BLaER1 treated with 17β-estradiol and CSF1 and Interleukin-3, amounts not matched to agents 10 nM and 100 nM (cell line): ENCODE measurements around the gene AMPD3.

Experiments used
- H3K27ac ChIP-seq, 11 experiments: shearing (Covaris generic); formaldehyde crosslinking; 2 replicates each; pipeline ENCODE4 v1.8.1; 2022
- H3K27me3 ChIP-seq, 11 experiments: shearing (Covaris generic); formaldehyde crosslinking; 2 replicates each; pipeline ENCODE4 v1.8.1; 2022
- H3K36me3 ChIP-seq, 11 experiments: shearing (Covaris generic); formaldehyde crosslinking; 2 replicates each; pipeline ENCODE4 v1.8.1; 2022
- H3K4me1 ChIP-seq, 10 experiments: shearing (Covaris generic); formaldehyde crosslinking; 2 replicates each; pipeline ENCODE4 v1.8.1; 2022
- H3K4me2 ChIP-seq, 11 experiments: shearing (Covaris generic); formaldehyde crosslinking; 2 replicates each; pipeline ENCODE4 v1.8.1; 2022
- H3K4me3 ChIP-seq, 10 experiments: shearing (Covaris generic); formaldehyde crosslinking; 2 replicates each; pipeline ENCODE4 v1.8.1; 2022
- H3K9ac ChIP-seq, 11 experiments: shearing (Covaris generic); formaldehyde crosslinking; 2 replicates each; pipeline ENCODE4 v1.8.1; 2022
- H3K9me3 ChIP-seq, 11 experiments: shearing (Covaris generic); formaldehyde crosslinking; replicated peaks in 1 of 11; 2 replicates each; pipeline ENCODE4 v1.8.1; 2022
- H4K20me1 ChIP-seq, 11 experiments: shearing (Covaris generic); formaldehyde crosslinking; 2 replicates each; pipeline ENCODE4 v1.8.1; 2022
- Cebpa-rat ChIP-seq, 11 experiments: shearing (Covaris generic); IDR thresholded peaks; 2 replicates each; pipeline ENCODE4 v1.8.1; 2022

AMPD3 gene

DNA sequence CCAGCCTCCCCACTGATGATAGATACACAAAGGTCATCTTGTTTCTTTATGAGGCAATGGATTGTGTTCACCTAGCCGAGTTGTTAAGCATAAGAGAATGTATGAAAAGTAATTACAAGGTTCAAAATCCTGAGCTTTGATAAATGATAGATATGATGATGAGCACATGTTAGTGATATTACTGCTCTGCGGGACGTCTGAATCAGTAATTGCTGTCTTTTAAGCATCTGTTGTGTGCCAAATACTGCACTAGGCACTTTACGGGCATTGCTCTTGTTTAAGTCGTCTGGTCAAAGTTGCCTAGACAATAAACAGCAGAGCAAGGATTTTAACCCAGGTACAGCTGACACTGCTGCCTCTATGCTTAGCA lies 86.5 kb downstream of the AMPD3 start:
- H3K9me3 ChIP-seq = peaks cover 22 to 32% (median 26%) of the 10 kb centered on the region in 11 experiments
- H3K4me1 ChIP-seq = peaks cover 15 to 46% (median 22%) of the 10 kb centered on the region in 10 experiments
- TF ChIP-seq Cebpa-rat (IDR thresholded peaks at IDR 0.05) = no peak
- no peaks in the 10 kb centered on the region for H3K27me3 ChIP-seq
- peaks cover 0 to 10% (median 0%) of the 10 kb centered on the region in 11 experiments; a peak in 4 of 22 replicates for H3K36me3 ChIP-seq
- H3K4me2 ChIP-seq = peak overlapping the region; percentile 65 to 94 (median 89)
- no peaks in the 10 kb centered on the region for H4K20me1 ChIP-seq
- H3K27ac ChIP-seq = peak overlapping the region in 9 of 11 experiments; percentile 84 to 91 (median 87); a peak in 12 of 22 replicates
- H3K4me3 ChIP-seq = peak overlapping the region in 7 of 10 experiments; percentile 74 to 93 (median 89); a peak in 6 of 20 replicates
- H3K9ac ChIP-seq = peak overlapping the region in 5 of 11 experiments; percentile 88 to 95 (median 91); a peak in 3 of 22 replicates

DNA sequence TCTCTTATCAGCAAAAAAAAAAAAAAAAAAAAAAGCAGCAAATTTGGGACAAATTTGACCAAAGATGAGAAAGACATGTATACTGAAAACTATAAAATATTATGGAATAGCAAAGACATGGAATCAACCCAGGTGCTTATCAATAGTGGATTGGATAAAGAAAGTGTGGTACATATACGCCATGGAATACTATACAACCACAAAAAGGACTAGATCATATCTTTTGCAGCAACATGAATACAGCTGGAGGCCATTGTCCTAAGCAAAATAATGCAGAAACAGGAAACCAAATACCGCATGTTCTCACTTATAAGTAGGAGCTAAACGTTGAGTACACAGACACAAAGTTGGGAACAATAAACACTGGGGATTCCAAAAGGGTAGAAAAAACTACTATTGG lies 87.7 kb downstream of the AMPD3 start:
- no peak overlapping the region for H3K4me2 ChIP-seq
- TF ChIP-seq Cebpa-rat (IDR thresholded peaks at IDR 0.05) = no peak
- peaks cover 15 to 41% (median 22%) of the 10 kb centered on the region in 10 experiments for H3K4me1 ChIP-seq
- no peaks in the 10 kb centered on the region for H3K27me3 ChIP-seq
- H3K27ac ChIP-seq = no peak overlapping the region
- H3K4me3 ChIP-seq = no peak overlapping the region
- H4K20me1 ChIP-seq = no peaks in the 10 kb centered on the region
- H3K9me3 ChIP-seq = peaks cover 22 to 32% (median 26%) of the 10 kb centered on the region in 11 experiments
- no peak overlapping the region for H3K9ac ChIP-seq
- peaks cover 0 to 10% (median 0%) of the 10 kb centered on the region in 11 experiments; a peak in 4 of 22 replicates for H3K36me3 ChIP-seq

DNA sequence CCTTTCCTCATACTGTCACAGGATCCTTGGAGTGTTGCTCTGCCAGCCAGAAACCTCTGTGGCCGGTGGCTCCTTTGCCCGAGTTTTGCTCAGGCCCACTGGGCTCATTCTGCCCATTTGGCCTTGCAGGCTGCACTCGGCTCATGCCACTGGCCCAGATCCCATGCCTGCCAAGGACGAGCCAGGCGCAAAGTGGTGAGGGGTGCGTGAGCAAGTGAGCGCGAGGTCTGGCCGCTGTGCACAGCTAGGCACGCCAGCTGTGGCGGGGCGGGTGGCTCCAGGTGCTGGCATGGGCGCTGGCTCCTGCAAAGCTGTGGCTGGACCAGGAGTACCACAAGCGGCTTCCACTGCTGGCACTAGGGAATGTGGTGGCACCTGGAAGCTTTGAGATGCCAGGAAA lies 88.7 kb downstream of the AMPD3 start:
- peaks cover 0 to 10% (median 0%) of the 10 kb centered on the region in 11 experiments; a peak in 4 of 22 replicates for H3K36me3 ChIP-seq
- no peak overlapping the region for H3K9ac ChIP-seq
- H3K27ac ChIP-seq = peak overlapping the region in 2 of 11 experiments; percentile 66 to 69; a peak in 2 of 22 replicates
- H3K27me3 ChIP-seq = no peaks in the 10 kb centered on the region
- no peaks in the 10 kb centered on the region for H4K20me1 ChIP-seq
- H3K9me3 ChIP-seq = peaks cover 22 to 32% (median 26%) of the 10 kb centered on the region in 11 experiments
- no peak for TF ChIP-seq Cebpa-rat (IDR thresholded peaks at IDR 0.05)
- H3K4me1 ChIP-seq = peaks cover 15 to 33% (median 21%) of the 10 kb centered on the region in 10 experiments
- H3K4me3 ChIP-seq = peak overlapping the region in 2 of 10 experiments; percentile 28 to 33; a peak in 2 of 20 replicates
- H3K4me2 ChIP-seq = no peak overlapping the region

DNA sequence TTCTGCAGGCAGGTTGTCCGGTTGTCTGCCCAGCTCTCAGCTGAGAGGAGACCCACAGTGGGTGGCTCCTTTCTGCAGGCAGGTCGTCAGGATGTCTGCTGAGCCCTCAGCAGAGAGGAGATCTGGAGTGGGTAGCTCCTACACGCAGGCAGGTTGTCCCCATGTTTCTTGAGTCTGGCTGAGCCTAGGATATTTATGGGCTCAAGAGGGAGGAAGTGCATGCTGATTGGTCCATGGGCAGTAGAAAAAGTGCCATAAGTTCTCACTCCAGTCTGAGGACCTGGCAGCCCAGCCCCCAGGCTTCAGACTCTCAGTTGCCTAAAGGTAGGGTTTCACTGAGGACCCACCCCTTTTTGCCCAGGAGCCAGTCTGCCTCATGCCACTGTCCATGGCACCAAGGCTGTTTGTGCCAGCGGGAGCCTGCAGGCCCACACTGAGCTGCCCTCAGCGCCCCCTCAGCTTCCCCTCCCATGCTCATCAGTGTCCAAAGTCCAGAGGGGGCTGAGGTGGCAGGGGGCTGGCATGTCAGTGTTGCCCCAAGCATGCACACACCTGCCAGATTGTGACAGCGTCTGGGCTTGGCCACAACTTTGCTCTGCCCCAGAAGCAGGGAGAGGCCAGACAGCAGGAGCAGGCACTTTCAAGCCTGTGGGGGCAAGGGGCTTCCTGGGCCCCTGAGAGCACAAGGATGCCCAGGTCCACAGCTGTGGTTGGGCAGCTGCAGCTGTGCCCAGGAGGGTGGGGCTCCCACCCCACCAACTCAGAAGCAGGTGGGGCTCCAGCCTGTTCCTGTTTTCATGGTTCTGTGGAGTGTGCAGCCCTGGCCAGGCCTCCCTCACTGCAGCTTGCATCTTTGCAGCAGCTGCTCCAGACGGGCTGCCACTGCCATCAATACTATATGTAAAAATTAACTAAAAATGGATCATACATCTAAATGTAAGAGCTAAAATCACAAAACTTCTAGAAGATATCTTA lies 89.7 kb downstream of the AMPD3 start:
- Histone ChIP-seq H3K27ac (peak overlapping the region in 8 of 11 experiments; percentile 11 to 69 (median 52); a peak in 11 of 22 replicates), H3K9me3 (peaks cover 22 to 32% (median 26%) of the 10 kb centered on the region in 11 experiments), H3K9ac (no peak overlapping the region), H3K27me3 (no peaks in the 10 kb centered on the region), H3K4me3 (peak overlapping the region in 3 of 10 experiments; percentile 8 to 20 (median 15); a peak in 3 of 20 replicates), H3K4me2 (peak overlapping the region; percentile 27 to 61 (median 47); a peak in 20 of 22 replicates), H3K36me3 (peaks cover 0 to 10% (median 0%) of the 10 kb centered on the region in 11 experiments; a peak in 4 of 22 replicates), H4K20me1 (no peaks in the 10 kb centered on the region), H3K4me1 (peaks cover 12 to 25% (median 18%) of the 10 kb centered on the region in 10 experiments)
- no peak for TF ChIP-seq Cebpa-rat (IDR thresholded peaks at IDR 0.05)

DNA sequence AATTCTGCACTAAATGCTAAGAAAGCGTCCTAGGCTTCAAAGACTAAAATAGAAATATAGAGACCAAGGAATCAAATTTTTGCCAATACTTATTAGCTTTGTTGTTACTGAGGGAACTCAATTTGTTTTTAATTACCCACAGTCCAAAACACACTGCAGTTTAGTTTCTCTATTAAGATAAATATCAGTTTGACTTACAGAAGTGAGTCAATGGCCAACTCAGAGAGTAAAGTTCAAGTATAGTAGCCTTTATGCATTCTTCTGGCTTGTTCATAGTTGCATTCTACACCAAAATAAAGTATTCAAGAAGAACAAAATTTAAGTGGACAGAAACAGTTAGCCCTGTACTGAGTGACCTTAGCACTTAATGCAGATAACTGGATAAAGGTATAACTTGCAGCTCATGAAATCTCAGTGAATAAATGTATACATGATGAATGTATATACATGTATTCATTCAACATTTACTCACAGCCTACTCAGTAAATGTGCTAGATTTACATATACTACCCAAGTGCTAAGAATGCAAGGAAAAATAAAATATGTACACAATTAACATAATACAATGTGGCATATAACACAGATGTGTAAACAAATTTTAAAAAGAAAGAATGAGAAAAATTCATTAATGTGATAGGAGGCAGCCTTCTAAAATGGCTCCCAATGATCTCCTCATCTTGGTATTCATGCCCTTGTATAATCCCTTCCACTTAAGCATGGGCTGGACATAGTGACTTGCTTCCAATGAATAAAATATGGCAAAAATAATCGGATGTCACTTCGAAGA lies 95.6 kb downstream of the AMPD3 start:
- Histone ChIP-seq H3K9me3 (peaks cover 0 to 16% (median 6%) of the 10 kb centered on the region in 11 experiments; a peak in 13 of 22 replicates), H3K36me3 (no peaks in the 10 kb centered on the region), H4K20me1 (no peaks in the 10 kb centered on the region), H3K4me3 (no peak overlapping the region), H3K27me3 (no peaks in the 10 kb centered on the region), H3K27ac (no peak overlapping the region), H3K9ac (no peak overlapping the region), H3K4me2 (no peak overlapping the region), H3K4me1 (peaks cover 0 to 2% (median 0%) of the 10 kb centered on the region in 10 experiments; a peak in 3 of 20 replicates)
- TF ChIP-seq Cebpa-rat (IDR thresholded peaks at IDR 0.05) = no peak

DNA sequence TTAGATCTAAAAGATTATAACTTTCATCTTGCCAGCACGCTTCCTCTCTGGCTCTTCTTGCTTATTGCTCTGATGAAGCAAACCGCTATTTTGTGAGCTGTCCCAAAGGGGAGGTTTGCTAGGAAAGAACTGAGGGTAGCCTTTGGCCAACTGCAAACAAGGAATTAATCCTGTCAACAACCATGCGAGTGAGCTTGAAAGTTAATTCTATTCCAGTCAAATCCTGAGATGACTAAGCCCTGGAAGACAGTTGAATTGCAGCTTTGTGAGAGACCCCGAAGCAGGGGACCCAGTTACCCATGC lies 96.2 kb downstream of the AMPD3 start:
- H3K36me3 ChIP-seq = no peaks in the 10 kb centered on the region
- H3K4me1 ChIP-seq = peaks cover 0 to 2% (median 0%) of the 10 kb centered on the region in 10 experiments; a peak in 2 of 20 replicates
- H3K4me2 ChIP-seq = no peak overlapping the region
- no peak overlapping the region for H3K27ac ChIP-seq
- no peaks in the 10 kb centered on the region for H4K20me1 ChIP-seq
- peaks cover 0 to 15% (median 6%) of the 10 kb centered on the region in 11 experiments; a peak in 12 of 22 replicates for H3K9me3 ChIP-seq
- H3K4me3 ChIP-seq = no peak overlapping the region
- no peaks in the 10 kb centered on the region for H3K27me3 ChIP-seq
- no peak overlapping the region for H3K9ac ChIP-seq
- TF ChIP-seq Cebpa-rat (IDR thresholded peaks at IDR 0.05) = no peak

DNA sequence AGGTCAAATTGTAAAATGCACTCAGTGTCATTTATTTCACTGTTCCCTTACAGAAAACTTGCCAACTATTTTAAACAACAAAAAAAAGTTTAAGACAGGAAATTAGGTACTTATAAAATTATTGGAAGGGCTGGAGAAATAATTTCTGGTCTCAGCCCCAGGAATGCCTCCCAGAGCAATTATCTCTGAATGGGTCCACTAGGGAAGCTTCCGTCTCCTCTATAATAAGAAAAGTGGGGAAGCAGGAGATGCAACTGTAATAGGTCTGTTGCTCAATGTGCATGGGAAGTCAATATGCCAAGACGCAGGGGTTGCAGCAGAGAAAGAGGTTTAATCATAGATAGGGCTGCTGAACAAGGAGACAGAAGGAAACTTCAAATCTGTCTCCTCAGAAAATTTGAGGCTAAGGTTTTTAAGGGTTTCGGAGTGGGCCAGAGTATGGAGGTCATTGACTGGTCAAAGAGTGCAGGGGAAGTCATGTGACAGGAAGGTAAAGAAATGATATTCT lies 96.8 kb downstream of the AMPD3 start:
- H3K4me1 ChIP-seq = peaks cover 0 to 8% (median 0%) of the 10 kb centered on the region in 10 experiments; a peak in 3 of 20 replicates
- no peaks in the 10 kb centered on the region for H4K20me1 ChIP-seq
- H3K36me3 ChIP-seq = no peaks in the 10 kb centered on the region
- no peak for TF ChIP-seq Cebpa-rat (IDR thresholded peaks at IDR 0.05)
- no peak overlapping the region for H3K9ac ChIP-seq
- no peak overlapping the region for H3K4me2 ChIP-seq
- no peaks in the 10 kb centered on the region for H3K27me3 ChIP-seq
- no peak overlapping the region for H3K4me3 ChIP-seq
- peaks cover 0 to 15% (median 6%) of the 10 kb centered on the region in 11 experiments; a peak in 11 of 22 replicates for H3K9me3 ChIP-seq
- no peak overlapping the region for H3K27ac ChIP-seq

DNA sequence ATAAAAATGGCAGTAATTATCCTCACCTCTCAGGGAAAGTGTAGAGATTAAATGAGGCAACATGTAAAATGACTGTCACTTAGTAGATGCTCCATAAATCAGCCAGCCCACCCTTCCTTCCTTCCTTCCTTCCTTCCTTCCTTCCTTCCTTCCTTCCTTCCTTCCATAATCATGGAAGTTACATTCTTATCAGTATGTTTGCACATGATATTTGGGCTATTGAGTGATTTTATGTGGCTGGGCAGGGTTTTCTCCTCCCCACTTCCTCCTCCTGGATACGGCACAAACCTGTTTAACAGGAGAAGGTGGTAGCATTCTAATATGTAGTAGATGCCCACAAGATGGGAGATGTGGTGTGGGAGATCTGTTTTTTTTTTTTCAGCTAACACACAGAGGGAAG lies 101.5 kb downstream of the AMPD3 start:
- H3K9me3 ChIP-seq = peaks cover 0 to 11% (median 4%) of the 10 kb centered on the region in 11 experiments; a peak in 11 of 22 replicates
- H4K20me1 ChIP-seq = no peaks in the 10 kb centered on the region
- no peak overlapping the region for H3K4me3 ChIP-seq
- peaks cover 0 to 8% (median 0%) of the 10 kb centered on the region in 10 experiments; a peak in 3 of 20 replicates for H3K4me1 ChIP-seq
- H3K27me3 ChIP-seq = no peaks in the 10 kb centered on the region
- H3K4me2 ChIP-seq = peak overlapping the region in 3 of 11 experiments; percentile 3 to 16 (median 5); a peak in 2 of 22 replicates
- no peak for TF ChIP-seq Cebpa-rat (IDR thresholded peaks at IDR 0.05)
- no peak overlapping the region for H3K27ac ChIP-seq
- H3K36me3 ChIP-seq = no peaks in the 10 kb centered on the region; a peak in 1 of 22 replicates
- no peak overlapping the region for H3K9ac ChIP-seq
